ENCODE results near the gene STK11.

DNA sequence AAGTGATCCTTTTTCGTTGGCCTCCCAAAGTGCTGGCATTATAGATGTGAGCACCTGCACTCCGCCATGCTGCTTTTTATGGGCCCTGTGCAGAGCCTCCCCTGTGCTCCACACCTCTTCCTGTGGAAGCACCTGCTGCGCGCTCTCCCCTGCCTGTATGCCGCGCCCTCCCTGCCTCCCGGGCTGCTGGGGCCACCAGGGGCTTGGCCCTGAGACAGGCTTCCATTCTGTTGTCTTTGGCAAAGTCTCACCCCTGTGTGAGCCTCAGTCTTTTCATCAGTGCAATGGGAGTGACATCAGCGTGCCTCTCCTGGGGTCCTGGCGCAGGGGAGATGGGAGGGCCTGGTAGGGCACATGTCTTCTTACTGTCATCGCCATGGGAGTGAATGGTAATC, 71.0 kb downstream of the STK11 start:
- TF ChIP-seq, protein P1, sequence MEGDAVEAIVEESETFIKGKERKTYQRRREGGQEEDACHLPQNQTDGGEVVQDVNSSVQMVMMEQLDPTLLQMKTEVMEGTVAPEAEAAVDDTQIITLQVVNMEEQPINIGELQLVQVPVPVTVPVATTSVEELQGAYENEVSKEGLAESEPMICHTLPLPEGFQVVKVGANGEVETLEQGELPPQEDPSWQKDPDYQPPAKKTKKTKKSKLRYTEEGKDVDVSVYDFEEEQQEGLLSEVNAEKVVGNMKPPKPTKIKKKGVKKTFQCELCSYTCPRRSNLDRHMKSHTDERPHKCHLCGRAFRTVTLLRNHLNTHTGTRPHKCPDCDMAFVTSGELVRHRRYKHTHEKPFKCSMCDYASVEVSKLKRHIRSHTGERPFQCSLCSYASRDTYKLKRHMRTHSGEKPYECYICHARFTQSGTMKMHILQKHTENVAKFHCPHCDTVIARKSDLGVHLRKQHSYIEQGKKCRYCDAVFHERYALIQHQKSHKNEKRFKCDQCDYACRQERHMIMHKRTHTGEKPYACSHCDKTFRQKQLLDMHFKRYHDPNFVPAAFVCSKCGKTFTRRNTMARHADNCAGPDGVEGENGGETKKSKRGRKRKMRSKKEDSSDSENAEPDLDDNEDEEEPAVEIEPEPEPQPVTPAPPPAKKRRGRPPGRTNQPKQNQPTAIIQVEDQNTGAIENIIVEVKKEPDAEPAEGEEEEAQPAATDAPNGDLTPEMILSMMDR (IDR thresholded peaks at IDR 0.05; ENCODE audit: low read depth, low read length), result no peak
- TF ChIP-seq, protein P2, sequence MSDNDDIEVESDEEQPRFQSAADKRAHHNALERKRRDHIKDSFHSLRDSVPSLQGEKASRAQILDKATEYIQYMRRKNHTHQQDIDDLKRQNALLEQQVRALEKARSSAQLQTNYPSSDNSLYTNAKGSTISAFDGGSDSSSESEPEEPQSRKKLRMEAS (IDR thresholded peaks at IDR 0.05; ENCODE audit: low read depth, low read length), result no peak
- TF ChIP-seq POLR2A (IDR thresholded peaks at IDR 0.05; ENCODE audit: extremely low read depth, insufficient read length) (no peak), MYC (IDR thresholded peaks at IDR 0.05; ENCODE audit: low read depth, low read length) (no peak)

Data from NB4 (cell line).